Heart left ventricle (tissue), 13 donors: ENCODE measurements around the gene CSNK1A1.
"Not testable (repeated sequence)": the region's sequence is repeated elsewhere in the genome, so short reads cannot be mapped to it uniquely, and the experiment has no call there.

ENCODE experiments used
- POLR2A ChIP-seq, 2 donors: fragments of 450-650 bp; IDR thresholded peaks; one replicate each; pipeline ENCODE4 v1.6.1; 2017; ENCODE audit warnings: antibody characterized with exemption in 2 of 2, mild to moderate bottlenecking in 2 of 2, moderate library complexity in 2 of 2
- TF ChIP-seq, protein P1 (sequence below), 12 donors: fragments of 200-600 bp; sonication (generic) in 4 of 12; IDR thresholded peaks; one replicate each; pipeline versions ENCODE4 v1.5.0 to v1.8.0; 2018 to 2022; ENCODE audit warnings: antibody characterized with exemption in 12 of 12, mild to moderate bottlenecking in 5 of 12
- donor health status: ischemic (EF 13 %, LVEDD 7.1; RV severe dilation, severe dysfunction).
- donor health status: DM: no; HTN: yes; CAD: no.
- donor health status: DM: no; HTN: no; CAD: no.
- donor health status: ischemic (EF 25% LVEDD 6.9; RV normal size, moderate dysfunction).
- donor health status: ischemic (EF 25% LVEDD 5.7; RV mildly dilated, moderate dysfunction).
- donor health status: ischemic (EF 35%, LVEDD 5.7; RV mildly dilated, moderate dysfunction).
- donor health status: nonischemic (EF 11% LVEDD 7.7; RV severe dilation, severe dysfunction).
- donor health status: DM: yes; HTN: yes; CAD: no.
- donor health status: PGD.
- donor health status: ischemic (EF 29% LVEDD 5.4; RV normal size, mild dysfunction).
- donor health status: nonischemic (EF 23%, LVEDD 6.1; RV moderate dilation, normal function).

GRCh38 chr5:149513372-149513947 lies 37.8 kb downstream of the CSNK1A1 start:
- TF ChIP-seq, protein P1, sequence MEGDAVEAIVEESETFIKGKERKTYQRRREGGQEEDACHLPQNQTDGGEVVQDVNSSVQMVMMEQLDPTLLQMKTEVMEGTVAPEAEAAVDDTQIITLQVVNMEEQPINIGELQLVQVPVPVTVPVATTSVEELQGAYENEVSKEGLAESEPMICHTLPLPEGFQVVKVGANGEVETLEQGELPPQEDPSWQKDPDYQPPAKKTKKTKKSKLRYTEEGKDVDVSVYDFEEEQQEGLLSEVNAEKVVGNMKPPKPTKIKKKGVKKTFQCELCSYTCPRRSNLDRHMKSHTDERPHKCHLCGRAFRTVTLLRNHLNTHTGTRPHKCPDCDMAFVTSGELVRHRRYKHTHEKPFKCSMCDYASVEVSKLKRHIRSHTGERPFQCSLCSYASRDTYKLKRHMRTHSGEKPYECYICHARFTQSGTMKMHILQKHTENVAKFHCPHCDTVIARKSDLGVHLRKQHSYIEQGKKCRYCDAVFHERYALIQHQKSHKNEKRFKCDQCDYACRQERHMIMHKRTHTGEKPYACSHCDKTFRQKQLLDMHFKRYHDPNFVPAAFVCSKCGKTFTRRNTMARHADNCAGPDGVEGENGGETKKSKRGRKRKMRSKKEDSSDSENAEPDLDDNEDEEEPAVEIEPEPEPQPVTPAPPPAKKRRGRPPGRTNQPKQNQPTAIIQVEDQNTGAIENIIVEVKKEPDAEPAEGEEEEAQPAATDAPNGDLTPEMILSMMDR (IDR thresholded peaks at IDR 0.05): not testable (repeated sequence)
- not testable (repeated sequence) for TF ChIP-seq POLR2A (IDR thresholded peaks at IDR 0.05)
